Keratinocyte (primary cell): ENCODE data around the gene LZTS2.

ENCODE experiments used
- EZH2 ChIP-seq: IDR thresholded peaks from one replicate; pipeline ENCODE4 v1.6.1; 2012; ENCODE audit warnings: inconsistent platforms, mild to moderate bottlenecking, low read length, moderate library complexity
- TF ChIP-seq, protein P1 (sequence below), 3 experiments: IDR thresholded peaks in 1 of 3; conservative IDR thresholded peaks in 1 of 3; optimal IDR thresholded peaks in 1 of 3; 2 replicates in 2 of 3; 3 replicates in 1 of 3; pipeline versions ENCODE3 to v1.5.1; 2011; ENCODE audit warnings: low read length in 3 of 3, mild to moderate bottlenecking in 3 of 3, moderate library complexity in 2 of 3, control low read depth in 1 of 3, inconsistent platforms in 1 of 3; ENCODE audit not compliant: insufficient read depth in 2 of 3; ENCODE audit errors: extremely low read depth in 1 of 3

DNA sequence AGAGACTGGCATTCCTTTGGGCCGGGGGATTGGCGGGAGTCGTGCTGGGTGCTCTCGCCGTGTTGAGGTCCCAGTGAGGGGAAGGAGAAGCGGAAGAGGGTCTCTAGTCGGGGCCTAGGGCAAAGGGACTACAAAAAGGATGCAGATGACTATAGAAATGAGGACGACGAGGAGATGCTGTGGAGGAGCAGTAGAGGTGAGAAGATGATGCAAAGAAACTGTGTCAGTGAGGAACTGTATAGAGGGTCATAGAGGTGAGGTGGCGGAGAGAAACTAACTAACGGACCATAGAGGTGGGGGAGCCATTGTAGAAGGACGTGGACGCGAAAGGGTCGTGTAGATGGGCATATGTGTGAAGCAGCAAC is 11.9 kb upstream of the LZTS2 start:
- TF ChIP-seq, protein P1, sequence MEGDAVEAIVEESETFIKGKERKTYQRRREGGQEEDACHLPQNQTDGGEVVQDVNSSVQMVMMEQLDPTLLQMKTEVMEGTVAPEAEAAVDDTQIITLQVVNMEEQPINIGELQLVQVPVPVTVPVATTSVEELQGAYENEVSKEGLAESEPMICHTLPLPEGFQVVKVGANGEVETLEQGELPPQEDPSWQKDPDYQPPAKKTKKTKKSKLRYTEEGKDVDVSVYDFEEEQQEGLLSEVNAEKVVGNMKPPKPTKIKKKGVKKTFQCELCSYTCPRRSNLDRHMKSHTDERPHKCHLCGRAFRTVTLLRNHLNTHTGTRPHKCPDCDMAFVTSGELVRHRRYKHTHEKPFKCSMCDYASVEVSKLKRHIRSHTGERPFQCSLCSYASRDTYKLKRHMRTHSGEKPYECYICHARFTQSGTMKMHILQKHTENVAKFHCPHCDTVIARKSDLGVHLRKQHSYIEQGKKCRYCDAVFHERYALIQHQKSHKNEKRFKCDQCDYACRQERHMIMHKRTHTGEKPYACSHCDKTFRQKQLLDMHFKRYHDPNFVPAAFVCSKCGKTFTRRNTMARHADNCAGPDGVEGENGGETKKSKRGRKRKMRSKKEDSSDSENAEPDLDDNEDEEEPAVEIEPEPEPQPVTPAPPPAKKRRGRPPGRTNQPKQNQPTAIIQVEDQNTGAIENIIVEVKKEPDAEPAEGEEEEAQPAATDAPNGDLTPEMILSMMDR (optimal IDR thresholded peaks at IDR 0.05 in 1 of 3, IDR thresholded peaks at IDR 0.05 in 1 of 3, conservative IDR thresholded peaks at IDR 0.05 in 1 of 3; ENCODE audit: extremely low read depth in 1 of 3, insufficient read depth in 2 of 3, low read length in 3 of 3): no peak
- no peak for TF ChIP-seq EZH2
